ENCODE results near the gene HMG20B.
A peak's percentile ranks its signal among the peaks of the same experiment; 100 is the strongest.

Gene HMG20B

GRCh38 chr19:3536429-3537100 is 36.2 kb upstream of the HMG20B start:
- DNase-seq (ENCODE audit: extremely low read depth in 1 of 2, low read depth in 1 of 2), result no peak

- no peak for DNase-seq (ENCODE audit: extremely low read depth in 1 of 2, low read depth in 1 of 2)
These were observed 35.7 kb upstream of the HMG20B start for GRCh38 chr19:3537101-3537437.

GRCh38 chr19:3537438-3538240 is 35.1 kb upstream of the HMG20B start:
- no peak for DNase-seq (ENCODE audit: extremely low read depth in 1 of 2, low read depth in 1 of 2)

- DNase-seq (ENCODE audit: extremely low read depth in 1 of 2, low read depth in 1 of 2), result no peak
These were observed 34.4 kb upstream of the HMG20B start for GRCh38 chr19:3538258-3538929.

- no peak for DNase-seq (ENCODE audit: extremely low read depth in 1 of 2, low read depth in 1 of 2)
These were observed 33.6 kb upstream of the HMG20B start, which contains the start of gene TEKTIP1 for GRCh38 chr19:3538965-3539755. Gene TEKTIP1 (plus strand): TSS chr19:3539174. CDS start chr19:3539178, 4 bp downstream.

- no peak for DNase-seq (ENCODE audit: extremely low read depth in 1 of 2, low read depth in 1 of 2)
These were observed 33.0 kb upstream of the HMG20B start for GRCh38 chr19:3539756-3540118.

- DNase-seq (ENCODE audit: extremely low read depth in 1 of 2, low read depth in 1 of 2), result no peak
These were observed 29.3 kb upstream of the HMG20B start for GRCh38 chr19:3543150-3544057.

- DNase-seq (ENCODE audit: extremely low read depth in 1 of 2, low read depth in 1 of 2), result no peak
These were observed 28.7 kb upstream of the HMG20B start for GRCh38 chr19:3544058-3544376.

- peak; percentile 50 to 71 for DNase-seq (ENCODE audit: extremely low read depth in 1 of 2, low read depth in 1 of 2)
These were observed 27.7 kb upstream of the HMG20B start for GRCh38 chr19:3544742-3545668.

- DNase-seq (ENCODE audit: extremely low read depth in 1 of 2, low read depth in 1 of 2), result no peak
These were observed 27.1 kb upstream of the HMG20B start for GRCh38 chr19:3545669-3546034.

GRCh38 chr19:3546119-3546518 is 26.6 kb upstream of the HMG20B start:
- no peak for DNase-seq (ENCODE audit: extremely low read depth in 1 of 2, low read depth in 1 of 2)

GRCh38 chr19:3547301-3547731 is 25.4 kb upstream of the HMG20B start:
- no peak for DNase-seq (ENCODE audit: extremely low read depth in 1 of 2, low read depth in 1 of 2)

GRCh38 chr19:3547767-3548282 is 24.9 kb upstream of the HMG20B start:
- DNase-seq (ENCODE audit: extremely low read depth in 1 of 2, low read depth in 1 of 2), result no peak

- no peak for DNase-seq (ENCODE audit: extremely low read depth in 1 of 2, low read depth in 1 of 2)
These were observed 24.1 kb upstream of the HMG20B start for GRCh38 chr19:3548606-3549005.

- no peak for DNase-seq (ENCODE audit: extremely low read depth in 1 of 2, low read depth in 1 of 2)
These were observed 22.9 kb upstream of the HMG20B start for GRCh38 chr19:3549816-3550215.

GRCh38 chr19:3550947-3551791 is 21.6 kb upstream of the HMG20B start:
- DNase-seq (ENCODE audit: extremely low read depth in 1 of 2, low read depth in 1 of 2), result no peak

- DNase-seq (ENCODE audit: extremely low read depth in 1 of 2, low read depth in 1 of 2), result no peak
These were observed 21.0 kb upstream of the HMG20B start for GRCh38 chr19:3551792-3552095.

Measured in activated CD8-positive, alpha-beta memory T cell treated with anti-CD3 and anti-CD28 coated beads for 1 hour (primary cell).